ENCODE measurements around the gene SLC25A28.

Gene SLC25A28

DNA sequence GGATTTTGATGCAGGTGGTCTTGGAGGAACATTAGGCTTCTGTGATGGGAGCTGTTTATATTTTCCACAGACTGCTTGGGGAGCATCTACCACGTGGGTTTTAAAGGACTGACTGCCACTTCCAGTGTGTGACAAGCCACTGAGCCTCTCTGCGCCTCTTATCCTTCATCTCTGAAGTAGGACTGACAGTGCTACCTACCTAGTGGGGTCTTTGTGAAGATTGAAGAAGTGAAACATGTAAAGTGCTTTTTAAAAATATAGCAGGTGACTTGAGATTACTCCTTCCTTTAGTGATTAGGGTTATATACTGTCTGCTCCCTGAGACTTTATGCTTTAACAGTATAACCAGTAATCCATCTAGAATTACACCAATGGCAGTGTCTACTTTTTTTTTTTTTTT, 57.6 kb downstream of the SLC25A28 start:
- TF ChIP-seq, protein P1, sequence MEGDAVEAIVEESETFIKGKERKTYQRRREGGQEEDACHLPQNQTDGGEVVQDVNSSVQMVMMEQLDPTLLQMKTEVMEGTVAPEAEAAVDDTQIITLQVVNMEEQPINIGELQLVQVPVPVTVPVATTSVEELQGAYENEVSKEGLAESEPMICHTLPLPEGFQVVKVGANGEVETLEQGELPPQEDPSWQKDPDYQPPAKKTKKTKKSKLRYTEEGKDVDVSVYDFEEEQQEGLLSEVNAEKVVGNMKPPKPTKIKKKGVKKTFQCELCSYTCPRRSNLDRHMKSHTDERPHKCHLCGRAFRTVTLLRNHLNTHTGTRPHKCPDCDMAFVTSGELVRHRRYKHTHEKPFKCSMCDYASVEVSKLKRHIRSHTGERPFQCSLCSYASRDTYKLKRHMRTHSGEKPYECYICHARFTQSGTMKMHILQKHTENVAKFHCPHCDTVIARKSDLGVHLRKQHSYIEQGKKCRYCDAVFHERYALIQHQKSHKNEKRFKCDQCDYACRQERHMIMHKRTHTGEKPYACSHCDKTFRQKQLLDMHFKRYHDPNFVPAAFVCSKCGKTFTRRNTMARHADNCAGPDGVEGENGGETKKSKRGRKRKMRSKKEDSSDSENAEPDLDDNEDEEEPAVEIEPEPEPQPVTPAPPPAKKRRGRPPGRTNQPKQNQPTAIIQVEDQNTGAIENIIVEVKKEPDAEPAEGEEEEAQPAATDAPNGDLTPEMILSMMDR (IDR thresholded peaks at IDR 0.05) = no peak
- H3K36me3 ChIP-seq = no peaks in the 10 kb centered on the region
- no peaks in the 10 kb centered on the region for H3K9me3 ChIP-seq
- H3K4me1 ChIP-seq (ENCODE audit: control insufficient read depth in 1 of 2, insufficient read depth in 1 of 2, low read depth in 1 of 2, low read length in 1 of 2) = no peaks in the 10 kb centered on the region
- no peak overlapping the region for H3K27ac ChIP-seq
- no peak overlapping the region for H3K4me3 ChIP-seq (ENCODE audit: low read depth in 1 of 2, low read length in 1 of 2)
- peaks cover 4% of the 10 kb centered on the region for H3K27me3 ChIP-seq
